Stimulated activated CD4-positive, alpha-beta T cell treated with anti-CD3 and anti-CD28 coated beads, Interleukin-12 subunit alpha, Interleukin-12 subunit beta, amount 100 ng/mL, for 24 hours (primary cell): ENCODE measurements around the gene CNTFR.

ENCODE experiments used
- DNase-seq, 2 experiments: peaks; one replicate each; pipeline ENCODE4 v3.0.0-alpha.2; 2020; ENCODE audit warnings: low read depth in 2 of 2

Gene CNTFR

GRCh38 chr9:34507556-34507955 lies 82.0 kb downstream of the CNTFR start:
- DNase-seq, result no peak

GRCh38 chr9:34506623-34507022 lies 82.9 kb downstream of the CNTFR start:
- DNase-seq, result no peak

- no peak for DNase-seq
These were observed 84.0 kb downstream of the CNTFR start for GRCh38 chr9:34505370-34506120.

GRCh38 chr9:34503406-34503805 lies 86.1 kb downstream of the CNTFR start:
- no peak for DNase-seq

- no peak for DNase-seq
These were observed 86.6 kb downstream of the CNTFR start for GRCh38 chr9:34502891-34503290.

GRCh38 chr9:34502471-34502870 lies 87.1 kb downstream of the CNTFR start:
- DNase-seq, result no peak

GRCh38 chr9:34501889-34502425 lies 87.6 kb downstream of the CNTFR start:
- no peak for DNase-seq
